Measurements from ENCODE around the gene TSBP1.
"Not testable (repeated sequence)": the region's sequence is repeated elsewhere in the genome, so short reads cannot be mapped to it uniquely, and the experiment has no call there.

The TSBP1 gene

DNA sequence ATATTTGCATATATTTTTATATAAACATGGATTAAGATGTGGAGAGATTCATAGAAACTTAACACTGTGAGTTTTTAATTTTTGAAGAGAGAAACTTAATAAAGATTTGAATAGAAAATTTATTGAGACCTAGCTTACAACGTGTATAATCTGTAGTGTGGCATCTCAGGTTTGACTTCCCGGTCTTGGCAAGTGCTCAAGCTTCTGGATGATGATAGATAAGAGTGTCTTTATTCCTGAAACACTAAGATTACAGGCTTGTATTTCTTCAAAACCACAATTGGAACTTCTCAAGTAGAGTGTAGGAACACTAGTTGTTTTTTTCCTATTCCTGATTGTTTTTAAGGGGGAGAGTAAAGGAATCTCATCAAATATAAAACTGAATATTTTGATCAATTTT is 83.3 kb downstream of the TSBP1 start:
- no peak for DNase-seq (ENCODE audit: low read depth)

DNA sequence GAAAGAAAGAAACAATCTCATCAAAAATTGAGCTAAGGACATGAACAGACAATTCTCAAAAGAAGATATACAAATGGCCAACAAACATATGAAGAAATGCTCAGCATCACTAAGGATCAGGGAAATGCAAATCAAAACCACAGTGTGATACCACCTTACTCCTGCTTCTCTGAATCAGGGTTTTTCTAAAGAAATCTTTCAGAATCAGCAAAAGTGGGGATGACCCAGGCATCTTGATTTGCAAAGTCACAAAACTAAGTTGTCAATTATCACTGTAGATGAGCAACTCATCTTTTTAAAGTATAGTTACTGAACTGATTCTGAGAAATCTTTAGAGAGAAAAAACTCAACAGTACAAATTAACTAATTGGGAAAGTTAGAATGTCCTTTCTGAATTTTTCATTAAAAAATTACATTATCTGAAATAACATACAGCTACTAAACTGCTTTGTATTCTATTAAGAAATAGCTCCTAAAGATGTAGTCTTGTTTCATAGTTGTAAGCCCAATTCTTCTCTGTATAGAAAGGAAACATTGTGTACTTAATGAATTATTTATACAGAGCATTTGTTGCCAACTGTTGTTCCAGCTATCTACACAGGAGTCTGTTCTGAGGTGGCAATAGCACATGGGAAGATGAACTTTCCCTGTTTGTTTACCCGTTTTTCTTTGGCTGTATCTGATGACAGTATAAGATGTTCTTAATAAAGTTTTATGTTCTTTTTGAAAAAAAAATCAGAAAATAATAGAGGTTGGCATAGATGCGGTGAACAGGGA is 97.7 kb downstream of the TSBP1 start:
- DNase-seq (ENCODE audit: low read depth), result not testable (repeated sequence)

DNA sequence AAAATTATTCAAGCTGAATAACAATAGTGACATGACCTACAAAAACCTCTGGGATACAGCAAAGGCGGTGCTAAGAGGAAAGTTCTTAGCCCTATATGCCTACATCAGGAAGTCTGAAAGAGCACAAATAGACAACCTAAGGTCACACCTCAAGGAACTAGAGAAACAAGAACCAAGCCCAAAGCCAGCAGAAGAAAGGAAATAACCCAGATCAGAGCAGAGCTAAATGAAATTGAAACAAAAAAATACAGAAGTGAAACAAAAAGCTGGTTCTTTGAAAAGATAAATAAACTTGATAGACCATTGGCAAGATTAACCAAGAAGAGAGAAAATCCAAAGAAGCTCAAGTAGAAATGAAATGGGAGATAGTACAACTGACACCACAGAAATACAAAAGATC is 100.3 kb downstream of the TSBP1 start:
- no peak for DNase-seq (ENCODE audit: low read depth)

DNA sequence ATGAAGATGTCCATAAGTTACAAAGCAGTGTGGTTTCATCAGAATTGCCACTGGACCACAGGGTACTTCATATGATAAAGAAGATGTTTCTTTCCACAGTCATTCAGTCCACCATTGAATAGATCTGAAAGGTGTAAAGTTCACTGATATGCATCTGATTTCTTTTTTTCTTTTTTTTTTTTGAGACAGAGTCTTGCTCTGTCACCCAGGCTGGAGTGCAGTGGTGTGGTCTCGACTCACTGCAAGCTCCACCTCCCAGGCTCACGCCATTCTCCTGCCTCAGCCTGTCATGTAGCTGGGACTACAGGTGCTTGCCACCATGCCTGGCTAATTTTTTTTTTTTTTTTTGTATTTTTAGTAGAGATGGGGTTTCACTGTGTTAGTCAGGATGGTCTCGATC is 103.2 kb downstream of the TSBP1 start:
- DNase-seq (ENCODE audit: low read depth), result not testable (repeated sequence)

DNA sequence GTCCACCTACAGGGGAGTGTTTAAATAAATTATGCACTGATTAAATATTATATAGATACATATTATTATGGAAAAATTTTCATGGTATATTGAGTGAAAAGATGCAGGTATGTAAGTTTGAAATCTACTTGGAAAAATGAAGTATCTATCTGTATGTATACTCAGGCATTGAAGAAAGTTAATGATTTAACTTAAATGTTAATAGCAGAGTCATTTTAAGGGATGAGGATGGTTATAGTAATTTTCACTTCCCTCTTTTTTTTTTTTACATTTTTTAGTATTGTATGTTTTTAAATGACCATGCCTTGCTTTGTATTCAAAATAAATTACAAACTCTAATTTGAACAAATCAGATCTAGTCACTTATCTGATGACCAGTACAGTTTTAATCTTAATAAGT is 104.7 kb downstream of the TSBP1 start:
- no peak for DNase-seq (ENCODE audit: low read depth)

DNA sequence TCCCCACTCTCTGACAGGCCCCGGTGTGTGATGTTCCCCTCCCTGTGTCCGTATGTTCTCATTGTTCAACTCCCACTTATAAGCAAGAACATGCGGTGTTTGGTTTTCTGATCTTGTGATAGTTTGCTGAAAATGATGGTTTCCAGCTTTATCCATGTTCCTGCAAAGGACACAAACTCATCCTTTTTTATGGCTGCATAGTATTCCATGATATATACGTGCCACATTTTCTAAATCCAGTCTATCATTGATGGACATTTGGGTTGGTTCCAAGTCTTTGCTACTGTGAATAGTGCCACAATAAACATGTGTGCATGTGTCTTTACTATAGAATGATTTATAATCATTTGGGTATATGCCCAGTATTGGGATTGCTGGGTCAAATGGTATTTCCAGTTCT is 114.4 kb downstream of the TSBP1 start:
- DNase-seq (ENCODE audit: low read depth), result not testable (repeated sequence)

DNA sequence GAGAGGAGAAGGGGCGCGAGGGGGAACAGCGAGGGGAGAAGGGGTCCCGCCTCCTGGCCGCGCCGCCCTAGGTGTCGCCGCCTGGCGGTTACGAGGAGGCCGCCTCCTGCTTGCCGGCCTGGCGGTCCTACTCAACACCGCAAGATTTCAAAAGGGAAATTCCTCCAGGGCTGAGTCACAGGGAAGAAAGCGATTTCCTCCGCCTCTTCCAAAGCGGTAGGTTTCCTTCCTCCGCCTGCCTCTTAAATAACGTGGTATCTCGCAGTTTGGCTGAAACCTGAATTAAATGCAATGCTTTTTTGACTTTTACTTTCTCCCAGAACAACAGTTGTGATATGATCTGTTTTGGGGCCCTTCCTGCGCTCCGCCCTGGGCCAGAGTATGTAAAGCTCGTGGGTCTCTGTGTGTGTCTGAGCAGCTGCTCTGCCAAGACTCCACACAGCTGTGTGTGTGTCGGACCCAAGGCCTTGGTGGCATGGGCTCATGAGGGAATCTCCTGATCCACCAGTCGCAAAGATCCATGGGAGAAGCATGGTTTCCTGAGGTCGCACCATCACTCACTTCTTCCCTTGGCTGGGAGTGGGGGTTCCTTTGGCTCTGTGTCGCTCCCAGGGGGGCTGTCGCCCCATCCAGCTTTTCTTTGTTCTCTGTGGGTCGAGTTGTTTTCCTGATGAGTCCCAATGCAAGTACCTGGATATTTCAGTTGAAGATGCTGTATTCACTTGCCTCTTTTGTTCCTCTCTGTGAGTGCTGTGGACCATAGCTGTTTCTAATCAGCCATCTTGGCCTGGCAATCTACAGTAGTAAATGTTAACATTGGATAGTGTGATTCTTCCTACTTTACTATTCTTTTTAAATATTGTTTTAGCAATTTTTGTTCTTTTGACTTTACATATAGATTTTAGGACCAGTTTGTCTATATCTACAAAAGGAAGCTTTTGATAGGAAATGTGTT is 116.2 kb downstream of the TSBP1 start:
- DNase-seq (ENCODE audit: low read depth), result peak; percentile 97

DNA sequence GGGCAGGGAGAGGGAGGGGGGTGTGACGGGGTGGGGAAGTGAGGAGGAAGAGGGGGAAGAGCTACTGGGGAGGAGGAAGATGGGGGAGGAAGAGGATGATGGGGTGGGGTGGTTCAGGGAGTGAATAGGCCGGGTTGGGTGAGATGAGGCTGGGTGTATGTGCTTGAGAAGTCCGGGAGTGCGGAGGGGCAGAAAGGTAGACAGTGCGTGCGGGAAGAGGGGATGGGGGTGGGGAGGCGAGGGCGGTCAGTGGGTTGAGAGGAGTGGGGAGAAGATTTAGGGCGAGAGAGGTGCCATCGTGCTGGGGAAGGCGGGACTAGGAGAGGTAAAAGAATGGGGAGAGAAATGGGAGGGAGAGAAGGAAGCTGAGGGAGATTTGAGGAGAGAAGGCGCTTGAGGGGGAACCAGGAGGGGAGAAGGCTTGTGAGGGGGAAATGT is 116.9 kb downstream of the TSBP1 start:
- no peak for DNase-seq (ENCODE audit: low read depth)

DNA sequence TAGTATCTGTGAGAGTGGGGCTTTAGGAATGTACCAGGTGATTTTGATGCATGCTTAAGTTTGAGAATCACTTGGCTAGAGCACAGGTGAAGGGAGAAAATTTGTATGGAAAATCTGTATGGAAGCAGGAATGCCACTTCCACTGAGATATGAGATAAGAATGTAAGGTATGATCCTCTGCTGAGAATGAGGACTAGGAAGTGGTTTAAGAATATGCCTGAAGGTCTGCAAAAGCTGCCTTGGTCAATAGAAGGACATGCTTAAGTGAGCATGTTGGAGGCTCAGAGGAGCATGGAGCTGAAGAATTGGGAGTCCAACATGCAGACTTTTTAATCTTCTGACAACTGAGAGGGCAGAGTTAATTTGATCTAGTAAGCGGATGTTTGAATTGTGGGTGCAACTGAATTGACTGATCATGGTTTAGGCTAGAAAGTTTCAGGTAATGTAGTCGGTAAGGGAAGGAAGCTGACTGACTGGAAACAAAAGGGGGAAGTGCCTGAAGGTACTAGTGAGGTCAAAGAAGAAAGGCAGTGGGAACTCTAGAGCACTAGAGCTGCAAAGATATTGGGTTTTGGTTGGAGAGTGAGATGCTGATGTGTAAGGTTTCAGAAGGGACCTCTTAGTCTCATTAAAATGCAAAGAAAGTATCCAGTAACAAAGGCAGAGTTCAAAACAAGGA is 119.2 kb downstream of the TSBP1 start:
- DNase-seq (ENCODE audit: low read depth), result no peak

DNA sequence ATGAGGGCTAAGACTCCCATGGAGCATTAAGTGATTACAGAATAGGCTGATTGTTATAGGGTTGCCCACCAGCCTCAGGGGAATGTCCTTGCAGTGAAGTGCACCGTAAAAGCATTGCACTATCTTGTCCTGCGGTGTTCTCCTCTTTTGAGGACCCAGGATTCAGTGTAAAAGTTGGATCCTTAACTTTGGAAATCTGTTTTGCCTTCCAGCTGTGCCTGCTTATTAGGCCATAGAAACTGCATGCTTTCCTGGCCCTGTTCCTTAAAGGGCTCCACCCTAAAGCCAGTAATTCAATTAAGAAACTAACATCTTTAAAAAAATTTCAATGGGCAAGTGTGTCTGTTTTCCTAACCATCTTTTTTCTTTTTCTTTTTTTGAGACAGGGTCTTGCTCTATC is 122.4 kb downstream of the TSBP1 start:
- DNase-seq (ENCODE audit: low read depth), result no peak

DNA sequence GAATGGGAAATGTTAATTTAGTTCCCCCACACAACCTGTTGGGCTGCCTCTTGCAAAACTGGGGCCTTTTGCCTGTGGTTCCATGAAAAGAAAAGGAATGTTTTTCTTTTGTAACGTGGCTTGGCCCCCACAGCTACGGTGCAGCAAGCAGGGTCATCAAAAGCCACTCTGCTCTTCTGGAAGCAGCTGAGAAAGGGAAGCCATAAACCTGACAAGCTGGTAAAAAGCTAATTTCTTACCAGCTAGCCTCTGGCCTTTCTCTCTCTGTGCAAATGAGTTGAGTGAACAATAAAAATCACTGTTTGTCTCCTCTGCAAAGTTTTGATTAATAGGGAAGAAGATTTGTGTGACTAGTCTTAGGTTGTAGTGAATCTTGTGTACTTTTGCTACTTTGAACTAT is 124.3 kb downstream of the TSBP1 start:
- DNase-seq (ENCODE audit: low read depth), result no peak

DNA sequence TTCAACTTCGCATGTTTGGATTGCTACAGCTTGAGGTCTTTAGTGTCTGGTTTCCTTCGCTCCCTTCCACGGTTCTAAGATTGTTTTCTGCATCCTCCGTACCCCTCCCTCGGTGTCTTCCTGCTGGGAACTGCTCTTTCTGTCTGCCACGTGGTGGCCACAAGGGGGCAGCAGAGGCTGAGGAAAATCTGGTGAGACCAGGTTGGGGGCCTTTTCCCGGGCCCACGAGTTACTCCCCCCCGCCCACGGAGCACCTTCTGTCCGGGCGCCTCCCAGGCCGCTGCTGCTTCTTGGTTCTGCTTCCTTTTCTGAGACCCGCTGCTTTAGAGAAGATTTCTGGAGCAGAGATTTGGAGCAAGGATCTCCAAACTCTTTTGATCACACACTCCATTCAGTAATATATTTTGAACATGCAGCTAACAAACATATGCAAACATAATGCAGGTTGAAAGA is 126.7 kb downstream of the TSBP1 start:
- DNase-seq (ENCODE audit: low read depth), result peak; percentile 82

DNA sequence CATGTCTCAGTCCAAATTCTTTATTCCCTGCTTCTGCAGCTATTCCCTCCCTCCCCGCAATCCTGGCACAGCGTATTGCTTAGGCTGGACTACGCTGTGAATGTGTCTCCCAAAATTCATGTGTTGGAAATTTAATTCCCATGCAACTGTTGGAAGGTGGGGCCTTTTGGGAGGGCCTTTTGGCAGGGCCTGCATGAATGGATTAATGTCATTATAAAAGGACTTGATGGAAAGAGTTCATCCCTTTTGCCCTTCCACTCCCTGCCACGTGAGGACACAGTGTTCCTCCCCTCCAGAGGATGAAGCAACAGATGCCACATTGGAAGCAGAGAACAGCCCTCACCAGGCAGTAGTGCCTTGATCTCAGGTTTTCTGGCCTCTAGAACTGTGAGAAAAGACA is 127.4 kb downstream of the TSBP1 start:
- DNase-seq (ENCODE audit: low read depth), result no peak

Data from ELR (cell line).